GM19043 (cell line): ENCODE measurements around the gene SELPLG.
"Not testable (repeated sequence)": the region's sequence is repeated elsewhere in the genome, so short reads cannot be mapped to it uniquely, and the experiment has no call there.

ENCODE experiments used
- ATAC-seq: cut with Tn5 transposase; IDR thresholded peaks from one replicate; pipeline ENCODE4 v1.9.1; 2021; ENCODE audit warnings: low read depth; ENCODE audit not compliant: unreplicated experiment

The SELPLG gene

DNA sequence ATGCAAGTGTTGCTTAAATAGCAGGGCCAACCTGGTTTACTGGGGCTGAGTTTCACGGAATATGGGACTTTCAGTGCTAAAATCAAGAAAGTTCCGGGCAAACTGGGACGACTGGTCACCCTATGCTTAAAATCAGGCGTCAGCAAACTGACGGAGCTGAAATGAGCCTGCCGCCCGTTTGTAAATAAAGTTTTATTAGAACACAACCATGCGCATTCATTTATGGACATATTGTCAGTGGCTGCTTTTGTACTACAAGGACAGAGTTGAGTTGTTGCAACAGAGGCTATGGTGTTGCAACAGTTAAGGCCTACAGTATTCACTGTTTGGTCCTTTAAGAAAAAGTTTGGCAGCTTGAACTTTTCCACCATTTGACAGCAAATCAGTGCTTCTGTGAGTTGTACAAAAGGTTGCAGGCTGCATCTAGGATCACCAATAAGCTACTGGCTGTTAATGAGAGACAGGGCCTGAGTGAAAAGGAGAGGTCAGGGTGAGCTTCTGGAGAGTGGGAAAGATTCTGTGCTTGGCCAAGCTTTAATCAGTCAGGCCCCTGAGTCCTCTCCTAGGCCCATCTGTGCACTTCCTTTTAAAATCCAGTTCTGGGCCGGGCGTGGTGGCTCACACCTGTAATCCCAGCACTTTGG lies 13.3 kb downstream of the SELPLG start:
- no peak for ATAC-seq

DNA sequence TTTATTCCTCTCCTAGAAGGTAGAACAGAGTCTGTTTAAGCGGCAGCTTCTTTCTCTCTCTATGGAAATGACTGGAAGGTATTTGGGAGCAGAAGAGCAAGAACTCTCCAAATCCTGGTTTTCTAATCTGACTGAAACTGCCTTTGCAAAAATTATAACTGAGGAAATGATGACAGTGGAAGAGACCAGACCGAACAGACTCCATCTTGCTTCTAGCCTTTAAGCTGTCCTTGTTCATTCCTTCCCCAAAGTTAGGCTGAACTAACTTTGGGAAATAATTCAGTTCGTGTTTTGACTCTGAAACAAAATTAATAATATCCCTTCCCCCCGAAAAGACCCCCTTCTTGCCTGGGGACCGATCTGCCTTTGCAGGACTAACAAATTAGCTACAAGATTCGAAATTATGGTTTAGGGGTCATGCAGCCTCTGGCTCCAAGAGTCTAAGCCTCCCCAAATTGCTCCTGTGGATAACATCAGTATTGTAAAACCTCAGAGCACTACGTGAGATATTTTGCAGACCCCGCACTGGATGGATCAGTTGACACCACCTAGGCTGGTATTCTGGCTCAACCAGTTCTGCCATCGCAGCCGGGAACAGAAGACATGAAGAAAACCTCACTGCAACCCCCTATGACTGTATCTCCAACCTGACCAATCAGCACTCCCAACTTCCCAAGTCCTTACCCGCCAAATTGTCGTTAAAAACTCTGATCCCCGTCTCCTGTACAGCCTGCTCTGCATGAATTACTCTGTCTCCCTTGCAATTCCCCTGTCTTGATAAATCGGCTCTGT lies 14.1 kb downstream of the SELPLG start:
- no peak for ATAC-seq

DNA sequence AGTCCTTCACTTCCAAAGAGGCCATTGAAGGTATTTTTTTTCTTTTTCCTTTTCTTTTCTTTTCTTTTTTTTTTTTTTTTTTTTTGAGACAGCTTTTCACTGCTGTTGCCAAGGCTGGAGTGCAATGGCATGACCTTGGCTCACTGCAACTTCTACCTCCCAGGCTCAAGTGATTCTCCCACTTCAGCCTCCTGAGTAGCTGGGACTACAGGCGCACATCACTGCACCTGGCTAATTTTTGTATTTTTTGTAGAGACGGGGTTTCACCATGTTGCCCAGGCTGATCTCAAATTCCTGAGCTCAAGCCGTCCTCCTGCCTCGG lies 14.8 kb downstream of the SELPLG start:
- not testable (repeated sequence) for ATAC-seq

DNA sequence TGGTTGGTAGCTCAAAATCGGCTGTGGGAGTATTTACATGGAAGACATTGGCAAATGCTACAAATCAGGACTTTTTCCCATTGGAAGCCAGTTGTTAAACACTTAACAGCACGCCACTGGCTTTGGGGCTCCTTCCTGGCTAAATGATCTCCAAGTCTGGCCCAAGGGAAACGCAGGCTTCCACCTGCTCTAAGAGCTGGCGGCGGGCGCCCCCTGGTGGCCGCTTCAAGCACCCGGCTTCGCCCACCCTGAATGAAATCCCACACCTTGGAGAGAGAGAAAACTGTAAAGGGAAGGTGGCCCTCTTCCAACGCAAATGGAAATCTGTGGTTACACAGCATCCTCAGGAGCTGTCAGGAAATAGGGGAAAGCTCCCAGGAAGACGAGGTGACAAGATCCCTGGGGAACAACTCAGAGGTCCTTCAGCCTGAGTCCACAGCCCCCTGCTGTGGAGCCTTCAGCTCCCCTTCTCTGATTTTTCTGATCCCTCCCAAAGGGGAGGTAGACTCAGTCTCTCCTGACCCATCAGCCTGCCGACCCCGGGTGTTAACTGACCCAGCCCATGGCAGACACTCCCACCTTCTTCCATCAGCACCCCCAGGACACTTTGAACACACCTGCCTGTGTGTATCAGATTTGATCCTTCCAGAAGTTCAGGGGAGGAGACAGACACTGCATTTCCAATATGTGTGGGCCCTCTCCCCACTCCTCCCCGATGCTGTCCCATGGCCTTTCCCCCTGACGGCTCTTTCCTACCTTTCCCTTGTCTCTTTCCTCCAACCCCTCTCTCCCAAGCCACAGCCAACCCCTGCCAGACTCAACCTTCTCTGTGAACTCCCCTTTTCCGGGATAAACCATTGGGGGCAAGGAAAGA lies 15.4 kb downstream of the SELPLG start:
- ATAC-seq: no peak

DNA sequence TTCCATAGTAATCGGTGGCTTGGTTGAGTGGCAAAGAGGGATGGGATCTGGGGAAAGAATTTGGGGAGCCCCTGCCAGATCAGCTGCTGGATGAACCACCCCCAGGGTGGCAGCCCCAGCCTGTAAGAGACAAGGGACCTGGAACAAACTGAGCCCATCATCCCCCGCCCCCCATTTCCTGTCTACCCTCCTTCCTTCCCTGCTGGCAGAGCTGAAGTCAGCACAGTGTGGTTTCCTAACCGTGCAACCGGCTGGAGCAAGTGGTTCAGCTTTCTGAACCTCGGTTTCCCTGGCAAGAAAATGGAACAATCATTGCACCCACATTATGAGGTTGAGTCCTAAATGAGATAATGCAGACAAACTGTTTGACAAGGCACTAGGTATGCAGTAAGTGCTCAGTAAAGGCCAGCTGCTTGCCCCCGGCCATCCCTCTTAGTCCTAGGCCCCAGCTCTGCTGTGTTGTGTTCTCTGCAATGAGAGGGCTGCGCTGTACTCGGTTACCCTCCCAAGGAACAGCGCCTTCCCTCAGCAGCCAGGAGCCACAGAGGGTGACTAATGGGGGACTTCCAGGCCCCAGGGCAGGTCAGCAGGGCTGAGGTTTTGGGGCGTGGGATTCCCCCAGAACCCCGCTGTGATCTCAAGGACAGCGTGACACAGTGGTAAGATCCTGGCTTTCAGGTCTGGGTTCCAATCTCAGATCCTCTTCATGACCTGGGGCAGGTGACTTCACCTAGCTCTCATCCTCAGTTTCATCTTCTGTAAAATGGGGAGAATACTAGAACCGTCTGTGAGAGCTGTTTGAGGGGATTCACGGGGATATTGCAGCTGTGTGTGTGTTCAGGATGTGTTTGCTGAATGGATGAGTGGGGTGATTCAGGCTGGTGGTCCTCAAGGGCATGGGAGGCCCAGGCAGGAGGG lies 16.5 kb downstream of the SELPLG start:
- peak; percentile 60 for ATAC-seq

DNA sequence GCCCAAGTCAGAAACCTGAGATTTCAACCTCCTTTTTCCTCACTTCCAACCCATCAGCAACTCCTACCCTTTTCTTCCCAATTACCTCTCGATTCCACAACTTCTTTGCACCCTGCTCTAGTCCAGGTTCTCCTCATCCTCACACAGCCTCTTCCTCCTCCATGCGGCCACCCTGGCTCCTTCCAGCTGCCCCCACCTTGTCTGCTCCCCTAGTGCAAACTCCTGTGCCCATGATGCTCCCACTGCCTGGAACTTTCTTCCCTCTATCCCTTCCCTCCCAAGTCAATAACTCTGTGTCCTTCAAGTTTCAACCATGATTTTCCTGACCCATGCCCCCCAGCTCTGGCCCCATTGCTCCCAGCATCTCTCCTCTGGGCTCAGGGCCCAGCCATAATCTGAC lies 17.3 kb downstream of the SELPLG start:
- ATAC-seq: no peak

DNA sequence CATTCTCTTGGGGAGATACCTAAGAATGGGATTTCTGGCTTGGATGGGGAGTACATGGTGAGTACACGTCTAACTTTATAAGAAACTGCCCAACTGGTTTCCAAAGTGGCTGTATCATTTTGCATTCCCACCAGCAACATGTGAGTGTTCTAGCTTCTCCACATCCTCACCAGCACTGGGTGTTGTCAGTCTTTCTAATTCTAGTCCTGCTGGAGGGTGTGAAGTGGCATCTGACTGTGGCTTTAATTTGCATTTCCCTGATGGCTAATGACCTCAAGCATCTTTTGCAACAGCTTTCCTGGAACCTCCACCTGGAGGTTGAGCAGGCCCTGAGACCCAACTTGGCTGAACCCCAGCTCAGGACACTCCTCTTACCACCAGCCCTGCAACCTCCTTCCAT lies 17.8 kb downstream of the SELPLG start:
- no peak for ATAC-seq

DNA sequence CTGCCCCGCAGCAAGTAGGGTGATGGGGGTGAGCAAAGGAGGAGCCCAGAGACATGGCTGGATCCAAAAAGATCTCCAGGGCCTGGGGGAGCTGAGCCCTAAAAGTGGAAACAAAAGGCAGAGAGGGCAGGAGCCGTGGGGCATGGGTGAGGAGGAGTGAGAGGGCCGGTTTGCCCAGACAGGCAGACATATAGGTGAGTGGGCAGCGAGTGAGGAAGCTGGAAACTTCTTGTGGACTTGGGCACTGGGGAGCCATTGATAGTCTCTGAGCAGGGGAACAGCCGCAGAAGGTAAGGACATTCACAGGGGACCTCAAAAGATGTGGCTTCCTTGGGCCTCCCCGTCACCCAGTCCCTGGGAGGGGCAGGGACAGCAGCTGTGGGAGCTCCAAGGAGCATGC lies 19.1 kb downstream of the SELPLG start:
- no peak for ATAC-seq

DNA sequence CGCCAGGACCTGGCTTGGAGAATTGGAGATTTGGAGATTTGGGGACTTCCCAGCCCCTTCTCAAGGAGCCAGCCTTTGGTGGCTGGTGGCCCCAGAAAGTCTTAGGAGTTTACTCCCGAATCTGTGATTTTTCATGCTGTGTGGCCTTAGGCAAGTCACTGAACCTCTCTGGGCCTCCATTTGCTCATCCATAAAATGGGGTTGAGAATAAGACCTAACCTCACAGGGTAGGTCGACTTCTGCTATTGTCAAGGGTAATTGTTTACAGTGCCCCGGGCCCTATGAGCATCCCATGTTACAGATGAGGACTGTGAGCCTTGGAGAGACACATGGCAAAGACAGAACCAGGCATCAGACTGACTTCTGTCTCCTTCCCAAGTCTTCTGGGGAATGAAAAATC lies 19.7 kb downstream of the SELPLG start:
- no peak for ATAC-seq

DNA sequence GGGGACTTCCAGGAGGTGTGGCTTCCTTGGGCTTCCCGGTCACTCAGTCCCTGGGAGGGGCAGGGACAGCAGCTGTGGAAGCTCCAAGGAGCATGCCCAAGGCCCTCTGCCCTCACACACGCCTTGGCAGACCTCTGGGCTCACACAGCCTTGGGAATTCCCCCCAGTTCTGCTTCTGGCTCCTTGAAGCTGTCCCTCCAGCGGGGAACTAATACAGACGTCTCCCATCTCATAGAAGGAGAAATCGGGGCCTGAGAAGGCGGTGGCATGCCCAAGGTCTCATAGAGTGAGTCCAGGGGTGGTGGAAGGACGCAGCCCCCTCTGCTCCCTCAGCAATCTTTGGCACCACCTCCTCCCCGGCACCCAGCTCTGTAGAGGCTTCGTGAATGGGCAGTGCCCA lies 20.1 kb downstream of the SELPLG start:
- no peak for ATAC-seq

DNA sequence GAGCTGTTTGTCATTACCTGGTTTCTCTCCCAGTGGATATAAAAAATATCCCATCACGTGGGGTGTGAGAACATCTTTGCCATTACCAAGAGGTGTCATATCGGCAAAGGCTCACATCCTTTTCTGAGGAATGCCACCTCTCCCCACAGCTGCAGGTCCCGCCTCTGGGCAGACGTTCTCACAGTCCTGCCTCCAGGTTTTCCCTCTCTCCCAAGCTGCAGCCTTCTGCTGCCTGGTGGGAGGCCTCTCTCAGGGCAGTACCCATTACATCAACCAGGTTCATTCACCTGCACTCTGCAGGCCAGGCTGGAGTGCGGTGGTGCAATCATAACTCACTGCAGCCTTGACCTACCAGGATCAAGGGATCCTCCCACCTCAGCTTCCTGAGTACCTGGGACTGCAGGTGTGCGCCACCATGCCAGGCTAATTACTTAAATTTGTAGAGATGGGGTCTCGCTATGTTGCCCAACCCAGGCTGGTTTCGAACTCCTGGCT lies 20.9 kb downstream of the SELPLG start:
- no peak for ATAC-seq

DNA sequence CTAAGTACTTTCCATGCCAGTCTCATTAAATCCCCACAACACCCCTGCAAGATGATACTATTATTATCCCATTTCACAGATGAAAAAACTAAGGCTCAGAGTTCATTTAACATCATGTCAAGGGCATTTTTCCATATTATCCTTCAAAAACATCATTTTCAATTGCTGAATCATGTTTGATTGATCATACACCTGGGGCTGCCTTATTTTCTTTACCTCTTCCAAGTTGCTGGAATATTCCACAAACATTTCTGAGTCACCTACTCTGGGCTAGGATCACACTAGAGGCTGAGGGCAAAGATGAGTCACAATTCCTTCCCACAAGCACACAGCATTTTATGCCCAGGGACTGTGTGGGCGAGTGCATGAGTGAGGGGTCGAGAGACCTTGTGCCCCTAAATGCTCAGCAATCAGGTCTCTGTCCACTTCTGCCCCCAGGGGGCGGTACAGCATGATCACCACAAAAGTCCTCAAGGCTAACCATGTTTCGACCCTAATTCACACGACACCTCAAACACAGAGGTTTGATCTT lies 21.7 kb downstream of the SELPLG start:
- ATAC-seq: no peak

DNA sequence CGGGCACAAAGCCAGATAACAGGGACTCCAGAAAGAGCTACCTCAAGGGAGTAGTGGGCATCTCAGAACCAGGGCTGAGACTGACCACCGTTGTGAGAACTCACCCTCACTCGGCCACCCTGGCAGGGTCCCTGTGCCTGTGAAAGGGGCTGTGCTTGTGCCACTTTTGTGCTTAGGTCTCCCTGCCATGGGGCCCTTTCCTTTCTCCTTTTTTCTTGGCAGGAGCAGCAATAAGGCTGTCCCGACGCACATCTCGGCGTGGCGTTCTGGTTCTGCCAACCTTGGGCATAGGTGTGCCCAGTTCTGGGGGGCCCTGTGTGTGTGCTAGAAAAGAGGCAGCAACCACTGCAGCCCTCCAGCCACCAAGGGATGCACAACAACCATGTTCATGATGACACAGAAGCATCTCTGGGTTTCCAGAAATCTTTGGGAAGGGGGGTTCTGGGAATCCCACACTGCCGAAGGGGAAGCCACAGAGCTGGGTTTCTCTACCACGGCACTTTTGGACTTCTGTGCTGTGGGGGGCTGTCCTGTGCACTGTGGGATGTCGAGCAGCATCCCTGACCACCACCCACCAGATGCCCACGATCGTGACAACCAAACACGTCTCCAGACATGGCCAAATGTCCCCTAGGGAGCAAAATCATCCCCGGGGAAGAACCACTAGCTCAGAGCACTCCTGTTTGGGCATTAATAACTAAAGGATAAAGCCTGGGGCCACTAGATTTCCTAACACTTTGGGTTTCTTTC lies 22.7 kb downstream of the SELPLG start:
- ATAC-seq: no peak

DNA sequence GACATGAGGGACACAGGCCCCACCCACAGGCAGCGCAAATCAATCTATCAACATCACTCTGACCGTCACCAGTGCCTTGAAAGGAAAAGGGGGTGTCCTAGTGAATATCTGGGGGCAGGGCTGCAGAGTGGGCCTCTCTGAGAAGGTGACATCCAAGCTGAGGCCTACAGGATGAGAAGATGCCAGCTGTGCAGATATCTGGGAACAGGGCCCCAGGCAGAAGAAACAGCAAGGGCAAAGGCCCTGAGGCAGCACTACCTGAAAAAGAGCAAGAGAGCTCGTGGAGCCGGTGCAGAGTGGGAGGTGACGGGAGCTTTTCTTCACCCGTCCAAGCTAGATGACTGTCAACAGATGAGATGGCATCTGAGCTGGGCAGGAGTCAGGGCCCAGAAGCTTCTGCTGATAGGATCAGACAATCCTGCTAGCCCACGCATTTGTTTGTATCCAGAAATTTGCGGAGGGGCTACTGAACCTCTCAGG lies 23.3 kb downstream of the SELPLG start:
- ATAC-seq: no peak

DNA sequence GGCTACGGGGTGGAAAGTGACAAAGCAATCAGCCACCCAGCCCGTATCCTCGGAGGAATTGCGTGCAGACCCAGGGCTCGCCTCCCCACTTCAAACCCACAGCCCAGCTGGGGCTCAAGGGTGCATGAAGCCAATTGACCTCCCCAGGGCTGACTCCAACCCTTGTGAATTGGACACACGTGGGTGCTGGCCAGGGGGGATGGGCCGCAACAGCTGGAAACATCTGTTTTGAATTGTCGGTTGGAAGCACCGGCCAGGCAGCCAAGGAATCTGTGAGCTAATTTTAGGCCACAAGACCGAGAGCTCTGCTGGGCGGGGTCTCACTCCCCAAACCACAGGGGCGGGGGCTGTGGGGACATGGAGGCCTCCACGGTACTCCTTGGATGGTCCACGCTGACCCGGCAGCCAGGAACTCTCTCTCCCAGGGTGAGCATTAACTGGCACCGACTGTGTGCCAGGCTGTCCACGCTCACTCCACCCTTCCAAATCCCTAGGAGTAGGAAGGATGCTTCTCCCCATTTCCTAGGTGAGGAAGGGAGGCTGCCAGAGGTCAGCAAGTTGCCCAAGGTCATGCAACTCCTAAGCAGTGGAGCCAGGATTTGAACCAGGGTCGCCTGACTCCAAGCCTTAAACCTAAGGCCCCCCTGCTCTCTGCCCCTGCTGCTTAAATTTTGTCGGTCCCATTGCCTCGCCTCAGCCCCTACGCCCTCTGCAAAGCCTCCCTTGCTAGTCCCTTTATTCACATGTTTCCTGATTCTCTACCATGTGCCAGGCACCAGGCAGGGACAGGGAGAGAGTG lies 24.0 kb downstream of the SELPLG start:
- ATAC-seq: no peak

DNA sequence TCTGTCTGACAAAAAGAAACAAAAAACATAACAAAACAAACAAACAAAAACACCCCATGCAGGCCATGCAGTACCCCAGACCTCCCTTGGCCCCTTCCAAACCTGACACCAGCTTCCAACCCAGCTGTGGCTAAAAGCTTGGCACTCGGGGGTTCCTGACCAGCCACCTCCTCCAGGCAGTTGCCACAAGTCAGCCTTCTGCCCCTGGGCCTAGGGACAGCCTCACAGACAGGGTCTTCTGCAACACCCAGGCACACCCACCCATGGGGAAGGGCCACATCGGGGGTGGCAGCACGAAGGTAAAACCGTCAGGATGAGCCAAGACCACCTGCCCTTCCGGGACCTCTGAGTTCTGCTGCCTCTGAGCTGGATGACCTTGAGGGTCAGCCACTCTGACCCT lies 25.1 kb downstream of the SELPLG start:
- ATAC-seq: no peak

DNA sequence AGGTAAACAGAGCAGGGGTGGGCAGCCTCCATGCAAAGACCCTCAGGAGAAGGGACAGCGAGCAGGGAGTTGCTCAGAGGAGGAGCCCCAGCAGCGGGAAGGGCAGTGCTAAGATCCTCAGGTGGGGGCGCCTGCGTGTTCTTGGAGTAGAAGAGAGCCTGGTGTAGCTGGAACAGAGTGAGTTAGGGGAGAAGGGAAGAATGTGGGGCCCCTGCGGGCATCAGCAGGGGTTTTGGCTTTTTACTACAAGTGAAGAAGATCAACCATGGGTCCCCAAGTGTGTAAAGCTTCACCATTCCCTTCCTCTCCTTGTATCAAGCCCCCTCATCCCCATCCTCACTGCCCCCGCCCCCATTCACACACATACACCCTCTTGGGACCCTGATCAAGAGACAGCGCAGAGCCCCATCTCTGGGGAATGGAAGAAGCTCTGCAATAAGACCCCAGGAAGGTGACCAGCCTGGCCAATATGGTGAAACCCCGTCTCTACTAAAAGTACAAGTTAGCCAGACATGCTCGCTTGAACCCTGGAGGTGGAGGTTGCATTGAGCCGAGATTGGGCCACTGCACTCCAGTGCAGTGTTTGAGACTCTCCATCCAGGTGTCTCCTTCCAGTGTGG lies 25.6 kb downstream of the SELPLG start:
- ATAC-seq: no peak

DNA sequence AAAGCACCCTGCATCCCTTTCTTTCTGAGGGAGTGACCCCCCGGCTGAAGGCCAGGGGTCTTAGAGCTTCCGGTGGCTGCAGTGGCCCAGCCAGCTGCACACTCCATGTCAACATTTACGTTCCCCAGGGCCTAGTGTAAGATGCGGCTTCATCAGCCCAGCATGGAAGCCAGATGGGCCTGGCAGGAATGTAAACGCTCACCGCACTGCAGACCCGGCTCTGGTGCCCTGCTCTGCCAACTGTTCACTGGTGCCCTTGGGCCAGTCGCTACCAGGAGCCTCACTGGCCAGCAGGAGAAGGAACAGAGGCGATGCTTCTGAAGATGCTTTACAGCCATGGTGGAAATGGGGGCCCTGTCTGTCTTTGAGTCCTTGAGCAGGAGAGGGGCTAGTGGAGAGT lies 27.2 kb downstream of the SELPLG start:
- no peak for ATAC-seq
